Lower leg skin (tissue), 4 donors: ENCODE measurements around the gene C22orf42. TPM values are rescaled to one million over a fixed set of nuclear protein-coding genes. Genes with fewer than 3 reads are reported as not detected.
"Not testable (repeated sequence)": the region's sequence is repeated elsewhere in the genome, so short reads cannot be mapped to it uniquely, and the experiment has no call there.

Experiments
- DNase-seq, 2 donors: peaks; one replicate each; pipeline ENCODE4 v3.0.0-alpha.2; 2019; ENCODE audit warnings: low spot score in 2 of 2
- H3K4me3 ChIP-seq: fragments of 200-600 bp; sonication (generic); 2 replicates; pipeline ENCODE4 v1.5.1; 2017; ENCODE audit warnings: mild to moderate bottlenecking, low read depth; ENCODE audit not compliant: poor library complexity, severe bottlenecking
- CTCF ChIP-seq, 3 donors: fragments of 450-650 bp; IDR thresholded peaks; one replicate each; pipeline ENCODE4 v1.5.1; 2016; ENCODE audit warnings: antibody characterized with exemption in 3 of 3, mild to moderate bottlenecking in 3 of 3, moderate library complexity in 2 of 3
- POLR2A ChIP-seq, 2 donors: fragments of 450-650 bp; IDR thresholded peaks; one replicate each; pipeline ENCODE4 v1.6.1; 2016 to 2017; ENCODE audit warnings: antibody characterized with exemption in 2 of 2, mild to moderate bottlenecking in 1 of 2, moderate library complexity in 1 of 2
- WGBS, 2 donors: methylation state at CpG; one replicate each; pipeline ENCODE4 v1.1.5; 2018; 5-methylcytosine and 5-hydroxymethylcytosine counted together
- intact Hi-C: fragments of 100-400 bp; cut with DNase I; formaldehyde crosslinking; loops from one replicate; pipeline ENCODE4 v1.15.0; 2023; ENCODE audit warnings: low total_unique reads
- total RNA-seq, 4 donors: library from RNA; depleted of rRNA; stranded (reverse); fragments of >200 nt; gene quantifications; one replicate each; pipeline ENCODE4 v1.1.0, GENCODE V29; 2016

C22orf42 gene
- total RNA-seq, 4 donors from 2014 or later = not detected

- WGBS, 2 donors = 66 to 67% methylated on average over 6 of the region's 6 CpGs
- TF ChIP-seq CTCF (IDR thresholded peaks at IDR 0.05) (no peak), POLR2A (IDR thresholded peaks at IDR 0.05) (no peak)
- intact Hi-C loops = no loop called here
- no peak for DNase-seq
- no peak overlapping the region for H3K4me3 ChIP-seq
Observed at GRCh38 chr22:32144496-32145274, 14.4 kb downstream of the C22orf42 start.

GRCh38 chr22:32142600-32142999 lies 16.5 kb downstream of the C22orf42 start:
- intact Hi-C loops = no loop called here
- TF ChIP-seq CTCF (IDR thresholded peaks at IDR 0.05) (no peak), POLR2A (IDR thresholded peaks at IDR 0.05) (no peak)
- no peak for DNase-seq
- H3K4me3 ChIP-seq = no peak overlapping the region

GRCh38 chr22:32140688-32141087 lies 18.4 kb downstream of the C22orf42 start:
- WGBS, 2 donors = 39 to 47% methylated on average over 2 to 6 of the region's 6 CpGs
- DNase-seq, H3K4me3 ChIP-seq, intact Hi-C loops: not testable (repeated sequence)

- H3K4me3 ChIP-seq, intact Hi-C loops, DNase-seq: not testable (repeated sequence)
- WGBS, 2 donors = 39 to 55% methylated on average over 1 of the region's 1 CpG
Observed at GRCh38 chr22:32138576-32138975, 20.5 kb downstream of the C22orf42 start.

- H3K4me3 ChIP-seq, intact Hi-C loops, DNase-seq: not testable (repeated sequence)
- 53 to 66% methylated on average over 16 of the region's 16 CpGs for WGBS, 2 donors
Observed at GRCh38 chr22:32137731-32138324, 21.3 kb downstream of the C22orf42 start.

- DNase-seq, intact Hi-C loops, H3K4me3 ChIP-seq: not testable (repeated sequence)
- 78 to 81% methylated on average over 4 of the region's 4 CpGs for WGBS, 2 donors
Observed at GRCh38 chr22:32136881-32137280, 22.2 kb downstream of the C22orf42 start.

GRCh38 chr22:32135958-32136357 lies 23.1 kb downstream of the C22orf42 start:
- DNase-seq, H3K4me3 ChIP-seq, intact Hi-C loops: not testable (repeated sequence)
- WGBS, 2 donors = 58 to 72% methylated on average over 3 of the region's 3 CpGs

- 89 to 90% methylated on average over 14 of the region's 14 CpGs for WGBS, 2 donors
- not testable (repeated sequence) for DNase-seq
Observed at GRCh38 chr22:32134796-32135195, 24.3 kb downstream of the C22orf42 start.

GRCh38 chr22:32132783-32133182 lies 26.3 kb downstream of the C22orf42 start:
- no peak for DNase-seq
- TF ChIP-seq CTCF (IDR thresholded peaks at IDR 0.05) (no peak), POLR2A (IDR thresholded peaks at IDR 0.05) (no peak)
- intact Hi-C loops = no loop called here
- 71 to 85% methylated on average over 1 of the region's 1 CpG for WGBS, 2 donors
- no peak overlapping the region for H3K4me3 ChIP-seq

More at GRCh38 chr22:32134796-32135195, 24.3 kb downstream of the C22orf42 start:
- intact Hi-C loops, H3K4me3 ChIP-seq: not testable (repeated sequence)
